Esophagus muscularis mucosa (tissue), 4 donors: ENCODE data around the gene DYDC2.

Experiments used
- CTCF ChIP-seq, 3 experiments: fragments of 200-600 bp in 2 of 3; fragments of 450-650 bp in 1 of 3; sonication (generic) in 2 of 3; IDR thresholded peaks; one replicate each; pipeline ENCODE4 v1.5.1; 2017 to 2019; ENCODE audit warnings: antibody characterized with exemption in 3 of 3, mild to moderate bottlenecking in 2 of 3, moderate library complexity in 1 of 3
- EP300 ChIP-seq: sonication (generic); formaldehyde crosslinking; IDR thresholded peaks from one replicate; pipeline ENCODE4 v1.6.1; 2017; ENCODE audit warnings: antibody characterized with exemption
- POLR2A ChIP-seq: fragments of 450-650 bp; IDR thresholded peaks from one replicate; pipeline ENCODE4 v1.6.1; 2017; ENCODE audit warnings: antibody characterized with exemption, moderate library complexity, mild to moderate bottlenecking, low read depth
- POLR2AphosphoS5 ChIP-seq, 2 donors: sonication (generic); formaldehyde crosslinking; IDR thresholded peaks; one replicate each; pipeline ENCODE4 v1.6.1; 2017; ENCODE audit warnings: antibody characterized with exemption in 2 of 2

GRCh38 chr10:80411267-80411668, 54.7 kb downstream of the DYDC2 start:
- TF ChIP-seq CTCF (IDR thresholded peaks at IDR 0.05) (no peak), POLR2AphosphoS5 (IDR thresholded peaks at IDR 0.05) (no peak), POLR2A (no peak), EP300 (no peak)
